Measurements from ENCODE around the gene DPYD.

The DPYD gene

DNA sequence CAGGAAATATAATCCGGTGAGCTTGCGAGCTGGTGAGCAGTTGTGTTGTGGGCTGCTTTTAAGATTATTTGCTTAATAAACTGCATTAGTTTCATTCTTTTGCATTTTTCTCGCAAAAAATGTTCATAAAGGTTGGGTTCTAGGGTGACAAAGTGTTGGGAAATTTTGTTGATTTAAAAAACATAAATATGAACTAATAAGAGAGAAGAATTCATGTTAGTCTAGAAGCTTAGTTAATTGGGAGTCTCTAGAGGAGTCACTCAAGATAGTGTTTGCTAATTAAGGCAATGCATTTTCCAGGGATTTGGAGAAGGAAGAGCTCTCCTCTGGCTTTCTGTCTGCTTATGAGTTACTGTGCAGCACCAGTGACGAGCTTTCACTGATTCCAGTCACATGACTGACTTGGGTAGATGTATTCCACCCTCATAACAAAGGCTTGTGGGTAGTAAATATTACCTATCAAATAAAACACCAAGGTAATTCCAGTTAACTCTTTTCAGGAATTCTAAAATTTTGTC lies 782.3 kb downstream of the DPYD start:
- no peak for DNase-seq
- intact Hi-C loops (cut with DNase I; ENCODE audit: low total_unique reads): no loop called here
- no peak overlapping the region for H3K4me3 ChIP-seq
- peaks cover 0 to 6% (median 0%) of the 10 kb centered on the region in 4 donors for H3K4me1 ChIP-seq
- TF ChIP-seq, protein P1, sequence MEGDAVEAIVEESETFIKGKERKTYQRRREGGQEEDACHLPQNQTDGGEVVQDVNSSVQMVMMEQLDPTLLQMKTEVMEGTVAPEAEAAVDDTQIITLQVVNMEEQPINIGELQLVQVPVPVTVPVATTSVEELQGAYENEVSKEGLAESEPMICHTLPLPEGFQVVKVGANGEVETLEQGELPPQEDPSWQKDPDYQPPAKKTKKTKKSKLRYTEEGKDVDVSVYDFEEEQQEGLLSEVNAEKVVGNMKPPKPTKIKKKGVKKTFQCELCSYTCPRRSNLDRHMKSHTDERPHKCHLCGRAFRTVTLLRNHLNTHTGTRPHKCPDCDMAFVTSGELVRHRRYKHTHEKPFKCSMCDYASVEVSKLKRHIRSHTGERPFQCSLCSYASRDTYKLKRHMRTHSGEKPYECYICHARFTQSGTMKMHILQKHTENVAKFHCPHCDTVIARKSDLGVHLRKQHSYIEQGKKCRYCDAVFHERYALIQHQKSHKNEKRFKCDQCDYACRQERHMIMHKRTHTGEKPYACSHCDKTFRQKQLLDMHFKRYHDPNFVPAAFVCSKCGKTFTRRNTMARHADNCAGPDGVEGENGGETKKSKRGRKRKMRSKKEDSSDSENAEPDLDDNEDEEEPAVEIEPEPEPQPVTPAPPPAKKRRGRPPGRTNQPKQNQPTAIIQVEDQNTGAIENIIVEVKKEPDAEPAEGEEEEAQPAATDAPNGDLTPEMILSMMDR (IDR thresholded peaks at IDR 0.05): no peak
- no peaks in the 10 kb centered on the region for H3K27me3 ChIP-seq
- H3K36me3 ChIP-seq: no peaks in the 10 kb centered on the region
- H3K27ac ChIP-seq: no peak overlapping the region
- no peaks in the 10 kb centered on the region for H3K9me3 ChIP-seq

DNA sequence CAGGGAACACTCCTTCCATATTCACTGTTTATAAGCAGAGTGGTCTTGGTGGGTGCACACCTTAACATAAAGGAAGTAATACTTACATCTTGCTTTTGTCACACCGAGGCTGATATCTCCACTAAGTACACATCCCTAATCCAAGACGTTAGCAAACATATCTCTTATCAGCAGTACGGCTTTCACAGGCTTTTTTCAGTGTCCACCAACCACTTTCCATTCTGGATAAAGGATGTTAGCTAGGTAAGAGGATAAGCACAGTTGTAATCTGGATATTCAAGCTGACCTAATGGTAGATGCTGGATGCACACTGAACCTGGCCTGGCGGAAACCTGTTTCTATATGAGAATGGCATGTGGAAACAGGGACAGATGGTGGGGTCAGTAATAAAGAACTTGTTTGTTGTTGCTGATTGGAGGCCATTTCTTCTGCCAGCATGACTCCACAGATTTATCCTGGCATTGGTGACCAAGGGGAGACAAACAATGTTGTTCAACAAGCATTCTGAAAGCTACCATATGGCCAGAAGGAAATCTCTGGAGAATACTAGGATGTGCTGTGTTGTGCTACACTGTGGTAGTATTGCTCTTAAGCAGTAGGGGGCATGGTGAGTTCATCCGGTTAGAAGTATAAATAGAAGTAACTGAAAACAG lies 782.8 kb downstream of the DPYD start:
- TF ChIP-seq, protein P1 (IDR thresholded peaks at IDR 0.05): peak; percentile 60 to 68
- DNase-seq: peak in 1 of 2 donors; percentile 25
- Histone ChIP-seq H3K4me1 (peaks cover 0 to 6% (median 0%) of the 10 kb centered on the region in 4 donors), H3K27me3 (no peaks in the 10 kb centered on the region), H3K27ac (no peak overlapping the region), H3K4me3 (no peak overlapping the region), H3K9me3 (no peaks in the 10 kb centered on the region), H3K36me3 (no peaks in the 10 kb centered on the region)
- intact Hi-C loops (cut with DNase I; ENCODE audit: low total_unique reads): no loop called here

DNA sequence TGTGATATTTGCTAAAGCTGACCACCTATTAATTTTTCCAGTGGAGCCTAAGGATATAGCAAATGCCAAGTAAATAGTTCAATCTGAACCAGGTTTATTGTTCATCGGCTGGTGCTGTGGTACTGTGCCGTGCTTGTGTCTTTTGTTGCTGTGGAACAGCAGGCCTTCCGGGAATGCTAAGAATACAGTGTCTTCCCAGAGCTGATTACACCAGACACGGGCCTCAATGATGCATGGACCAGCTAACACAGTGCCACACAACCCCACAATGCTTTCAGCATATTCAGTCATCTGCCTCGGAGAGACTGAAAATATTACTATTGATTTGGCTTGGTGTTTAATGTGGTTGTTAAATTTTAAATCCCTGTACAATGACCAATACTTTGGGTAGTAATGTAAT lies 783.8 kb downstream of the DPYD start:
- TF ChIP-seq, protein P1 (IDR thresholded peaks at IDR 0.05): no peak
- Histone ChIP-seq H3K4me3 (no peak overlapping the region), H3K4me1 (peaks cover 0 to 6% (median 0%) of the 10 kb centered on the region in 4 donors), H3K27ac (no peak overlapping the region), H3K36me3 (no peaks in the 10 kb centered on the region), H3K27me3 (no peaks in the 10 kb centered on the region), H3K9me3 (no peaks in the 10 kb centered on the region)
- no peak for DNase-seq
- intact Hi-C loops (cut with DNase I; ENCODE audit: low total_unique reads): no loop called here

DNA sequence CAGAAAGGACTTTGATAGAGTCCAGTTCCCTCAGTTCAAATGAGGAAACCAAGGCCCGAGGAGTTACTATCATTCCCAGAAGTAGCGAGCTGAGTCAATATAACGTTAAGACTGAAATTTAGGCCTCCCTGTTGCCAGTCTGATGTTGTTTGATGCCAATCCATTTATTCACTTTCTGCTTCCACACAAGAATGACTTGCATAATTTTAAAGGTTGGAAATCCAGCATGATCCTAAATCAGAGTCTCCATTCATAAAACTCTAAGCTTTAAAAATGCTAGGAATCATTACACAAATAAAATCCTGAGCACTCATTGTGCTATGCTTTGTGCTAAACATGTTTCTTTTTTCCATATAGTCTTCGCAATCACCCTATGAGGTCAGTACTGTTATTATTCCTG lies 784.9 kb downstream of the DPYD start:
- Histone ChIP-seq H3K27ac (no peak overlapping the region), H3K9me3 (no peaks in the 10 kb centered on the region), H3K4me3 (no peak overlapping the region), H3K4me1 (peaks cover 0 to 6% (median 0%) of the 10 kb centered on the region in 4 donors), H3K36me3 (no peaks in the 10 kb centered on the region), H3K27me3 (no peaks in the 10 kb centered on the region)
- intact Hi-C loops (cut with DNase I; ENCODE audit: low total_unique reads): no loop called here
- TF ChIP-seq, protein P1 (IDR thresholded peaks at IDR 0.05): no peak
- no peak for DNase-seq

DNA sequence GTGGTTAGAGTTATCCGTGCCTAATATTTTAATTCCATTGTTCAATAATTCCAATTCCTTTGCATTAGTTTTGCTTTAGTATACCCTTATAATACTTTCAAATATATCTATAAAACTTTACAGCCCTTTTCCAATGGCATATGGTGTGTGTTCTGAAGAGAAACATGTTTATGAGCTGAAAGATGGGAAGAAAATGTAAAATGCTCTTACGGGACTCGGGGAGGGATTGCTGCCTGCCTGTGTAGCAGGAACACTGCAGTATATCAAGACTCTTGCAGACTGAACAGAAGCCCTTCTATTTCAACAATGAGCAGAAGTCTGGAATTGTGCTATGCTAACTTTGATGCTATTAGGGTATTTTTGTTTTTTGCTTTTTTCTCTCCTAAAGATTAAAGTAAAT lies 792.4 kb downstream of the DPYD start:
- Histone ChIP-seq H3K4me1 (no peaks in the 10 kb centered on the region), H3K9me3 (no peaks in the 10 kb centered on the region), H3K36me3 (no peaks in the 10 kb centered on the region), H3K27me3 (no peaks in the 10 kb centered on the region), H3K4me3 (no peak overlapping the region), H3K27ac (no peak overlapping the region)
- intact Hi-C loops (cut with DNase I; ENCODE audit: low total_unique reads): no loop called here
- TF ChIP-seq, protein P1 (IDR thresholded peaks at IDR 0.05): no peak
- no peak for DNase-seq
